Measurements from ENCODE around the gene CHST3. TPM values are rescaled to one million over a fixed set of nuclear protein-coding genes. Genes with fewer than 3 reads are reported as not detected.

The CHST3 gene
- total and polyA plus RNA-seq, 8 donors = 1.5 to 26.8 (median 10.8) TPM

GRCh38 chr10:72061491-72061890 is 97.3 kb downstream of the CHST3 start:
- Histone ChIP-seq H3K9me3 (no peaks in the 10 kb centered on the region), H3K27ac (no peak overlapping the region), H3K4me3 (no peak overlapping the region), H3K27me3 (no peaks in the 10 kb centered on the region), H3K36me3 (peaks cover 0 to 4% (median 0%) of the 10 kb centered on the region in 4 donors), H3K4me1 (peaks cover 0 to 9% (median 8%) of the 10 kb centered on the region in 4 donors)
- no peak for DNase-seq
- no peak for TF ChIP-seq CTCF (IDR thresholded peaks at IDR 0.05)
- no peak for TF ChIP-seq POLR2AphosphoS5 (IDR thresholded peaks at IDR 0.05)
- TF ChIP-seq EP300 (IDR thresholded peaks at IDR 0.05) = no peak
- TF ChIP-seq POLR2A (IDR thresholded peaks at IDR 0.05) = no peak
- intact Hi-C loops (cut with DNase I; ENCODE audit: low total_unique reads) = no loop called here
- 57 to 90% (median 88%) methylated on average over 1 to 5 of the region's 5 CpGs for WGBS, 5 donors

GRCh38 chr10:72061930-72062329 is 97.7 kb downstream of the CHST3 start:
- 86 to 95% (median 91%) methylated on average over 8 to 9 of the region's 9 CpGs for WGBS, 5 donors
- Histone ChIP-seq H3K36me3 (peaks cover 0 to 4% (median 0%) of the 10 kb centered on the region in 4 donors), H3K4me1 (peaks cover 0 to 9% (median 6%) of the 10 kb centered on the region in 4 donors), H3K27me3 (no peaks in the 10 kb centered on the region), H3K9me3 (no peaks in the 10 kb centered on the region), H3K4me3 (no peak overlapping the region), H3K27ac (no peak overlapping the region)
- no peak for TF ChIP-seq EP300 (IDR thresholded peaks at IDR 0.05)
- no peak for TF ChIP-seq CTCF (IDR thresholded peaks at IDR 0.05)
- no peak for TF ChIP-seq POLR2A (IDR thresholded peaks at IDR 0.05)
- TF ChIP-seq POLR2AphosphoS5 (IDR thresholded peaks at IDR 0.05) = no peak
- DNase-seq = no peak
- intact Hi-C loops (cut with DNase I; ENCODE audit: low total_unique reads) = no loop called here

- no peak for DNase-seq
- 91 to 98% (median 96%) methylated on average over 10 of the region's 10 CpGs for WGBS, 5 donors
- intact Hi-C loops (cut with DNase I; ENCODE audit: low total_unique reads) = no loop called here
Observed at GRCh38 chr10:72062382-72062781, 98.2 kb downstream of the CHST3 start.

More at GRCh38 chr10:72062382-72062781, 98.2 kb downstream of the CHST3 start:
- peaks cover 0 to 4% (median 0%) of the 10 kb centered on the region in 4 donors for H3K36me3 ChIP-seq
- H3K9me3 ChIP-seq = no peaks in the 10 kb centered on the region
- peaks cover 0 to 9% (median 2%) of the 10 kb centered on the region in 4 donors for H3K4me1 ChIP-seq
- no peaks in the 10 kb centered on the region for H3K27me3 ChIP-seq
- H3K4me3 ChIP-seq = no peak overlapping the region
- TF ChIP-seq POLR2AphosphoS5 (IDR thresholded peaks at IDR 0.05) (no peak), CTCF (IDR thresholded peaks at IDR 0.05) (no peak), POLR2A (IDR thresholded peaks at IDR 0.05) (no peak), EP300 (IDR thresholded peaks at IDR 0.05) (no peak)
- no peak overlapping the region for H3K27ac ChIP-seq

Other genes with a start within 250 kb of the CHST3 start
- gene C10orf105, start 244.6 kb upstream of the CHST3 start, total RNA-seq = not detected
- under 1 TPM in 1 of 3 donors, not detected in 2; 0.03 TPM for gene C10orf105, start 244.6 kb upstream of the CHST3 start, polyA plus RNA-seq
- 100 to 1,000 TPM in 1 of 5 donors, 10 to 100 TPM in 4; 14.7 to 103 (median 16.5) TPM for gene VSIR, start 190.9 kb upstream of the CHST3 start, total RNA-seq
- 10 to 100 TPM; 14.2 to 21.7 (median 15.9) TPM for gene VSIR, start 190.9 kb upstream of the CHST3 start, polyA plus RNA-seq
- 100 to 1,000 TPM; 176 to 709 (median 604) TPM for gene PSAP, start 113.1 kb upstream of the CHST3 start, total RNA-seq
- gene PSAP, start 113.1 kb upstream of the CHST3 start, polyA plus RNA-seq = 100 to 1,000 TPM; 174 to 311 (median 308) TPM
- 10 to 100 TPM in 3 of 5 donors, 1 to 10 TPM in 2; 1.2 to 31.7 (median 17.4) TPM for gene SPOCK2, start 124.2 kb downstream of the CHST3 start, total RNA-seq
- 1 to 10 TPM; 1.1 to 2.7 (median 1.8) TPM for gene SPOCK2, start 124.2 kb downstream of the CHST3 start, polyA plus RNA-seq